GM19324 (cell line): Measurements from ENCODE around the gene TENM3.

Source experiments
- ATAC-seq: cut with Tn5 transposase; IDR thresholded peaks from one replicate; pipeline ENCODE4 v1.9.1; 2021; ENCODE audit warnings: mild to moderate bottlenecking, moderate library complexity; ENCODE audit not compliant: unreplicated experiment, low FRiP score

The TENM3 gene

DNA sequence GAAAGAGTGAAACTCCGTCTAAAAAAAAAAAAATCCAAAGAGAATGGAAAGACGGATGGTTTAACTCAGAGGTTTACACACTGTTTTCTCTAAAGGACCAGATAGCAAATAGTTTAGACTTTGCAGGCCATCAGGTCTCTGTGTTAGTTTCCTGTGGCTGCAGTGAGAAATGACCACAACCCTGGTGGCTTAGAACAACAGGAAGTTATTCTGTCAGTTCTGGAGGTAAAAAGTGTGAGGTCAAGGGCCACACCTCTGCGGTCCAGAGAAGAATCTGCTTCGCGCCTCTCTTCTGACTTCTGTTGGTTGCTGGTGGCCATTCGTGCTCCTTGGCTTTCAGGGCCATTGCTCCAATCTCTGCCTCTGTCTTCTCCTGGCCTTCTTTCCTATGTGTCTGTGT lies 76.9 kb downstream of the TENM3 start:
- no peak for ATAC-seq

DNA sequence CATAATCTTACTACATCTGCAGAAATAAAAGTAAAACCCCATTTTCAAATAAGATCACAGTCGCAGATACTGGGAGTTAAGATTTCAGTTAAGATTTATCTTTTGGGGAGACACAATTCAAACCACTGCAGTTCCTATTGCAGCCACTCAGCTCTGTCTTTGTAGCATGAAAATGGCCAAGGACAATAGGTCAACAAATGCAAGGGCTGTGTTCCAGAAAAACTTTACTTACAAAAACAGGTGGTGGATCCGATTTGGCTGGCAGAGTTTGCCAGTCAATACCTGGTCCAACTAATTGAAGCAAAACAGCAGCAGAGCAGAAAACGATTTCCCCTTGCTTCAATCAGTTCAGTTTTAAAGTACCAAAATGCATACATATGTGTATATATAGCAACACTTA lies 77.4 kb downstream of the TENM3 start:
- ATAC-seq = no peak

DNA sequence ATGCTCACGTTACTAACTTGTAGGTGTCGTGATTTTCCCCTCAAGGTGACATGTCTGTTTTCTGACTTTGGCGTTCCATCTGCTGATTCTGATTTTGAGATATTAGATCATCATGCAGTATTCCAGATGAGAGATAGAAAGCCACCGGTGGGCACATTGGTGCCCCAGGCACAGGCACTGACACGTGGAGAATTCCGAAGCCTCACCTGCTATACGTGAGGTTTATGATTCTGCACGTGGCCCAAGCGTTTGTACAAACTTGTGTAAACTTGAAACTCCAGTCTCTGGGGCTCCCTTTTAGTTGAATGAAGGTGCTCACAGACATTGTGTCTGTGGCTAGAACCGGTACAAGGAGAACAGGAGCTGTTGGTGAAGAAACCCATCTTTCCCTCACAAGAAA lies 81.1 kb downstream of the TENM3 start:
- ATAC-seq = no peak

DNA sequence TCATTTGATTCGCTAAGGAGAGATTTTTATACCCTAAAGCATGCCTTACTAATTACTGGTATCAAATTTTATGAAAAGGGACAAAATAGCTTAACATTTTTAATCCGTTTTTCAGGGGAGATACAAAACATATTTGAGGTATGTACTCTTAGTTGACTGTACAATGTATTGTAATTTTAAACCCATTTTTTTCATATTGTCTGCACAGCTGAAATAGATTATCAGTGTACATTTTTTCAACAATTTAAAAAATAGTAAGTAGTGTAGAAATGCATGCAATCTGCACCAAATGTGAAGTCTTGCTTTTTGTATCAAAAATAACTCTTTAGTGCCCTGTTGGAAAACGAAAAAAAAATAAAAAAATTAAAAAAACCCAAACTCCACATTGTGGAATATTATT lies 82.2 kb downstream of the TENM3 start:
- no peak for ATAC-seq

DNA sequence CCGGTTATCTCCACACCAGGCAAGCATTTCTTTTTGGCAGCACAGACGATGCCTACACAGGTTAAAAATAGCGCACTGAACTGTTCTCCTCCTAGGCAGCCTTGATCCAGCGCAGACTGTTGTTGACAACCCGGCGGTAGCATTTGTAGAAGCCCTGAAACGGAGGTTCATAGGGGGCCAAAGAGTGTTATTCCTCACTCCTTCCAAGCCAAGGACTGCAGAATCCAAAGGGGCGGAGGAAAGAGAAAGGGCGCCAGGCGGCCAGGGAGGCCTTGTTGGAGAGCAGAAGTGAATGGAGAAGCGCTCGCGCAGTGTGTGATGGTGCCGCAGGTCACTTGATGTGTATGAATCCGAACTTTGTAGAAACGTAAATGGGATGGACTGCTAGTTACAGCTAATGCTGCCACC lies 82.7 kb downstream of the TENM3 start:
- ATAC-seq = no peak

DNA sequence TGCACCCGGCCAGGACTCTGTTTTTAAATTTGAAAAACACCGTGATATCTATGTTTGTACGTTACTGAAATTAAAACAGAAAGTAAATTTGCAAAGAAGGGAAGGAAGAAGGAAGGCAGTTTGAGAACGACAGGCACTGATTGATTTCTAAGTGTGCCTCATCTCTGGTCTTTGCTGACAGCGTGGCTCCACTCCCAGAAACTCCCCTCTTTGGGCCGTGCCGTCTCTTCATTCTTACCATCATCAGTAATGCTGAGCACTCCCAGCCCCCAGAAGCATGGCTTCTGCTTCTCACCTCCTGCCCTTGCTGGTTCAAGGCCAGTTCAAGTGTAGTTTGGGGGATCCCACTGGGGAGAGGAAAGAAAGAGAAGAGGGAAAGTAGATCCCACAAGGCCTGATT lies 85.3 kb downstream of the TENM3 start:
- ATAC-seq = no peak

DNA sequence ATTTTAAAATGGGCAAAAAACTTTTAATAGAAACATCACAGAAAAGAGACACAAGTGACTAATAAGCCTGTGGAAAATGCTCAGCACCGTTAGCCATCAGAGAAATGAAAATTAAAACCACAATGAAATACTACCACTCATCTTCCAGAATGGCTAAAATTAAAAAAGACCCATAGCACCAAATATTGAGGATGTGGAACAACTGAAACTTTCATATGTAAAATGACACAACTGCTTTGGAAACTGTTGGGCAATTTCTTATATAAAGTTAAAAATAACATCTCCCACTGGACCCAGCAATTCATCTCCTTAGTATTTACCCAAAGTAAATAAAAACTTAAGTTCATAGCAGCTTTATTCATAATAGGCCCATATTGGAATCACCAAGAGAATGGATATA lies 94.2 kb downstream of the TENM3 start:
- ATAC-seq = no peak

DNA sequence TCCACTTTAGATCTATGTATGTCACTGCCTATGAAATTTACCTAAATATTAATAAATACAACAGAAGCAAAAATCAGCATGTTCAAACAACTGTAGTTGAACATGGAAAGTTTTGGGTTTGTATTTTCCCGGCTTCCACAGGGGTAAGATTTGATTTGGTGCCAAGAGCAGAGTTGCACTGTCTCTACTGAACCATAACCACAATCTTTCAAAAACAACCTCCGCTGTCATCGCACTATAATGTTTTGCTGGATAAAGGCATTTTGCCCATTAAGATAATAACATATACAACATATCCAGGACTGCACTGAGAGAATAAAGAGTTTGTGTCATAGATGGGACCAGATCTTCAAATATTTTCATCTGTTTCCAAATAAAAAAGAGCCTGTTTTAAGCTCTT lies 94.9 kb downstream of the TENM3 start:
- no peak for ATAC-seq

DNA sequence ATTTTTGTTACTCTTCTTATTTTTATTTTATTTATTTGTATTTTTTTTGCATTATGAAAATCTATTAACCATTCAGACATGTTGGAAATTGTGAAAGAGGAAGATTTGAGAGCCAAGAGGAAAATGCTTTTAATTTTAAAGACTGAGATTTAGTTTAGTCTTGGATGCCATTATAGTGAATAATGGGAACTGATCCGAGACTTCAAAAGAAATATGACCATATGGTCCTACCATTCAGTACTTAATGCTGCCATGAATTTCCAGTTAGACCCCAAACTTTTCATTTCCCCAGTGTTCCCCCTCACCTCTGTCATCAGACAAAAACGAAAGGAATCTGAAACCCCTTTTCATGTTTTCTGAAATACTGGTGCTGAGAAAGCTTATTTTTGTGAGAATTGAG lies 95.5 kb downstream of the TENM3 start:
- ATAC-seq = no peak

DNA sequence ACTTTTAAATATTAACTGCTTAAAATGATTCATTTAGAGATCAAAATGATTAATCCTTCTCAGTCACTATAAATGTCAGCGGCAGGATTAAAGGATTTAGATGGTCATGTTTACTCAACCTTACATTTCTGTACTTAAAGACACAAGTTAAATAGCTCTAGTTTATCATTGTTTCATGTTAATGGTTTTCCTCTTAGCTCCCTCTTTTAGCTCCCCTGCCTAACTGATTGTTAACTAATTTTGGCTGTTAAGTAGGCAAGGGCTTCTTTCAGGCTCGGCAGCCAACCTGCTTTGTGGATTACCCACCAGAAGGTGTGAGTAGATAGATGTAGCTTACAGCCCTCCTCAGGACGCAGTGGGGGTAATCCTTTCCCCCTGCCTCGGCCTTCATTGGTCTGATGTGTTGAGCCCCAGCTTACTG lies 96.0 kb downstream of the TENM3 start:
- no peak for ATAC-seq

DNA sequence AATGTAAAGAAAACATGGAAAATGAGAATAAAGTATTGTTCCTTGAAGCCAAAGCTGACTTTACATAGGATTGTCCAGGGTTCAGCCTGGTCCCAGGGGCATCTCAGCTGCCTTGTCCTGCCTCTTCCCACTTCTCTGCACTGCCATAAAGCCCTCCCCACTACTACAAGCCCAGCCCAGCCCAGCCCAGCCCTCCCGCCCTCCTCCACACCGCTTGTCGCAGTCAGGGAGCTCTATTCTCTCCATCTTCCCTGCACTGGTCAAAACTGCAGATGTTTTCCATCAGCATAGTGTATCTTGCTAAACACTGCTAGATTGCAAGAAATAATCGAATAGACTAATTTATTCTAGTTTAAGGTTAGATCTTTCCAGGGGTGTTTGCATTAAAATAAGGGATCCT lies 100.3 kb downstream of the TENM3 start:
- no peak for ATAC-seq

DNA sequence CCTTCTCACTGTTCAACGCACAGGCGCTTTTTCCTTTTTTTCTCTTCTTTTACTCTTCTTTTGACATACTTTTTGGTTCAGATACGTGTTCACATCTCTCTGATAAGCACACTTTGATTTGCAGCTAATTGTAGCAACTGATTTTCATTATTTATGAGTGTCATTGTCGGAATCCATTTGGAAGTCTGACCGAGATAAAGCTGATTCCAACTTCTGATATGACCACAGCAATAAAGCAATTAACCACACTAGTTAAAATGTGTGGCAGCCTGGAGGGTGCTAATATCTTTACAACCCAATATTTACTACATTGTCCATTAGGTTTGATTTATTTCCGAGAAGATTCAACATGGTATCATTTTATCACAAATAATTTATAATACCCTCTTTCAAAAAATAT lies 101.8 kb downstream of the TENM3 start:
- ATAC-seq = no peak

DNA sequence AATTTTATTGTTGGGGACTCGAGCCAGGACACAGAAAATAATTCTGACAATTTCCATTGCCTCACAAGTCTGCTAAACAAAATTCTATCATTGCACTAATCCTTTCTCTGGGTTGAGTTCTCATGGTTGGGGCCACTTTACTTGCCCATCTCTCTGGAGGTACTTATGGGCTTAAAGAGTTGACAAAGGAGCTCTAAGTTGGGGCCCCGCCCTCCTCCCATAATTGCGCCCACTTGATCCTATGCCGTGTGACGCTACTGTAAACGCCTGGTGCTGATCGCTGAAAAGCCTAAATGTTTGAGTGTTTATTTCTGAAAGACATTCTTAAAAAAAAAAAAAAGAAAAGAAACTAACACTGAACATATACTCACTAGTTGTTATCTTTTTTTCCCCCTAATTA lies 103.0 kb downstream of the TENM3 start:
- ATAC-seq = no peak

DNA sequence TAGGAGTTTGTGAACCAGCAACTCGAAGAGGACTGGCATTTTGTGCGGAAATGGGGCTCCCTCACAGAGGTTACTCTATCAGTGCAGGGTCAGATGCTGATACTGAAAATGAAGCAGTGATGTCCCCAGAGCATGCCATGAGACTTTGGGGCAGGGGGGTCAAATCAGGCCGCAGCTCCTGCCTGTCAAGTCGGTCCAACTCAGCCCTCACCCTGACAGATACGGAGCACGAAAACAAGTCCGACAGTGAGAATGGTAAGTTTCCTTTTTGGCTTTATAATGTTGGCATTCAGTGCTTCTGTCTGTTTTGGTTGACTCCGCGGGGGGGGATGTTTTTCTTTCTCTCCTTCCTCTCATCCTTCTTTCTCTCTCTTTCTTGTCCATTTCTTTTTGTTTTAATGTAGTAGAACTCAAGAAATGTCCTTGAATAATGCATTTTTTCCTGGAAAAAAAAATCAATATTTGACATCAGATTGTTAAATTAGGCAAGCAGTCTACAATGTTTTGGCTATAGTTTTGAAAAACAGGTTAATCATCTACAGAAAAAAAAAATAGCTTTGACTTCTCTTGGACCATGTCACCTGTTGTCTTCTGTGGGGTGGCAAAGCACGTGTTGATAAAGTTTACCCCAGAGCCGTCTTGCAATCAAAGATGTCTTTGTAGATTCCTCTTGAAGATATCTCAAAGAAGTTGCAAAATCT lies 103.6 kb downstream of the TENM3 start:
- ATAC-seq = no peak

DNA sequence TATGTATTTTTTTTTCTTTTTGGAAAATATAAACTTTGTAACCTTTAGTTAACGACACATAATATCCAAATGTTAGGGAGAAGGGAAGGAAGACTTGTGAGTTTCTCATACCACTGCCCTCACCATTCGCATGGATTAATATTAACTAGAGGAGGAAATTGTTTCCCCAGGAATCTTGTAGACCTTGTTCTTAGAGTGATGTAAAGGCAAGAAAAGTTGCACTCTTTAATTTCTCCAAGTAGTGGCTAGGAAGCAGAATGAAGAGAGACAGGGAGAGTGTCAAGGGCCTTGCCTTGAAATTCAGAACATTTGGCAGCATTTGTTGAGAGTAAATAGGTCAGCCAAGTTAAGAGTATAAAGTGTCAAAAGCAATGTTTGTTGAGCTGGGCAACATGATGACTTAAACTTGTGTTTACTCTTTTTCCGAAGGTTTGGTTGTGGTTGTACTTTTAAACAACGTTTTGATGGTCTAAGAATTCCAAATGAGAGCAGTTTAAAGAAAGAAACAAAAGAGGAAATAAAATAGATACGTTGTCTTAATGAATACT lies 105.7 kb downstream of the TENM3 start:
- ATAC-seq = no peak

DNA sequence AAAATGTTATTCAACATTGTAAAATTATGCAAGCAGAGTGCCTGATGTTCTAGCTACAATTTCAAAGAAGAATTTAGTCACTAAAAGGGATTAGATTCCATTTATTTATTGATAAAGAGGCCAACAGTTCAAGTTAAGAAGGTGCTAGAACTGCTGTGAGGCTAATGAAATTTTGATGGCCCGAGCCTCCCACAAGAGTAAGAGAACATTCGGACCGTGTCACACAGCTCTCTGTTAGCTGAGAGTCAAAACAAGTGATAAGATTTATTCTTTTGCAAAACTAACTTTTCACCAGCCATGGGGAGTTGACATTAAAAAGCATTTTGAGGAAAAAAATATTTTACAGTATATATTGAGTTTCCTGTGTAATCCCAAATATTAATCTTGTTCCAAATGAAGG lies 106.8 kb downstream of the TENM3 start:
- ATAC-seq = no peak

DNA sequence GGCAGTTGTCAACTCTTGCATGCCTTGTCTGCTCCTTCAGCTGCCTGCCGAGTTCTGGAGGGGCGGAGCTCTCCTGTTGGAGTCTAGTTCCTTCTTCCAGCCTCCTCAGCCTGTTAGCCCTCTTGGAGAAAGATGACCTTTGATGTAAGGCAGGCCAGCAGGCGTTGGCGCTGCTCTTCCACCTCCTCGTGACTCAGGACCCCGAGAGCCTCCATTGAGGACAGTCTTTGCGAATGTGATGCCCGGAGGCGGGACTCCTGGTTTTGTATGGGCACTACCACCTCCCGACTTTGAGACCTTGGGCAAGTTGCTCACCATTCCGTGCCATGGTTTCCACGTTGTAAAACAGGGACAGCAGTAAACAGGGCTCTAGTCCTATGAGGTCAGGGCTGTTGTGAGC lies 108.3 kb downstream of the TENM3 start:
- no peak for ATAC-seq

DNA sequence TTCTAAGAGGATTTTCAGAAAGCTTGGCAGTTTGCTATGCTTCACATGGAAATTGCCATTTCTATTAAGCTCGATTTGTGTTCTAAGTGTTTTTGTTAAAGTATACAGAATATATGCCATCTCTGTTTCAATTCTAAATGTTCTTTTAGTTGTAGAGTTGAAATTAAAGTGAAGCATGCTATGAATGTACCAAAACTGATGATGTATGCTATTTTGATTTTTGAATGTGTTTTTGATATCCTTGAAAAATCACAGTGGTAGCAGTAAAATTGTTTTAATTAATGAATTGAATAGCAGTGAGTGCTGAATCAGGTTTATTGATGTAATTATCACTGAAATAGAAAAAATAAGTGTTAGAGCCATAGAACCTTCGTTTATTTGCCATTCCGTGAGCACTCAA lies 110.9 kb downstream of the TENM3 start:
- no peak for ATAC-seq

DNA sequence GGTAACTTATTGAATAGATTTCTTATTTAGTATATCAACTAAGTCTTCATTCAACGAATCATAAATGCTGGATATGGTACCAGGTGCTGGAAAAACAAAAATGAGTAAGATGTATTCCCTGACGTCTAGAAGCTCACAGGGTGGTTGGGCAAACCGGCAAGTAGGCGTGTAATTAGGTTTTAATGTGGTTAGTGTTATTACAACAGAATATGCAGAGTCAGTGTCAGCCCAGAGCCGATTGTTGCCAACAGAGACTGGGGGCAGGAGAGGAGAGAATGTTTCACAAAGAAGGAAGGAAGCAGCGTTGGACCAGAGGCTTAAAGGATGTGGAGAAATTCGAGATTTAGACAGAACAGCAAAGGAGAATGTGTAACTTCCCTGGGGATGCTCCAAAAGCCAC lies 111.7 kb downstream of the TENM3 start:
- ATAC-seq = no peak

DNA sequence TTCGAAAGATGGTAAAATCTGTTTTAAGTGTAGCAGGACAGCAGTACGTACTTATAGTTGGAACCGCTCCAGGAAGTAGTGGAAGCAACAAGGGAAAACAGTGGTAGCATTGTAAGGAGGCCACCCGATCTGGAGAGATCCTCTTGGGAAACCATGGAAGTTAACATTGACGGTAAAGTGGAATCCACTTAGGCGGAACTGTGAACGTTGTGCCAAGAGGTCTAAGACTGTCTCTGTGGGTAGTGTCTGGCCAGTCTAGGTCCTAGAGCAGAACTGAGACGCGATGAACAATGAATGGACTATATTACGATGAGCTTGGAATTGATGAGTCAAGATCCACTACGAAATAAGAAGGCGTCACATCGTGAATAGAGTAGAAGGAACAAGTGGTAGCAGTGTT lies 124.0 kb downstream of the TENM3 start:
- no peak for ATAC-seq

DNA sequence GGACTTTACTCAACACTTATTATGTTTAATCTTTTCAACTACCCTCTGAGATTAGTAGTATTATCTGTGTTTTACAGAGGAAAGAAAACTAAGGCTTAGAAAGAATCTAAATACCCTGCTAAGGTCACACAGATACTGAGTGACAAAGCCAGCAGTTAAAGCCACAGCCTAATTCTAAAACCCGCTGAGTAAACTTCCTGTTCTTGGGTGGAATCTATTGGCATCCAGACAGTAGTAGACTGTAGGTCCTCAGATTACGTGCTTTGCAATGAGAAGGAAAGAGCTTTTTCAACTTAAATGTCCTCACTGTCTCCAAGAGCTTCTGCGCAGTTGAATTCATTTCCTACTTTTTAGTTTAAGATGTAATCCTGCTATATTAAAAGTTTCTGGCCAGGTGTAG lies 126.0 kb downstream of the TENM3 start:
- no peak for ATAC-seq

DNA sequence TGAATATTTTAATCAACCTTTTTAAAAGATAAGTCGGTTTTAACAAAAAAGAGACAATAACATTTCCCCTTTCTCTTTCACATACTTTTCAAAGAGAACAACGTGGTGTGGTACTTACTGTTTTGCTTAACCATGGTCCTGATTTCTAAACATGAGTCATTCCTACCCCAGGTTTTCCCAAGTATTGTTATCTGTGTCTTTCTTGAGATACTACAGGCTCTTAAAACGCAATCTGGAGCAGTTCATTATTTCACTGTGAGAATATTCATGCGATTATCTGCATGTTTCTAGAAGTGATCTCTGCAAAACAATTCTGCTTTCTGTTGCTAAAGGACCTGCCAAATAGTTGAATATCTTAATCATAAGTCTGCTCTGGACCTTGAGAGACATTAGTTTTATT lies 127.3 kb downstream of the TENM3 start:
- no peak for ATAC-seq

DNA sequence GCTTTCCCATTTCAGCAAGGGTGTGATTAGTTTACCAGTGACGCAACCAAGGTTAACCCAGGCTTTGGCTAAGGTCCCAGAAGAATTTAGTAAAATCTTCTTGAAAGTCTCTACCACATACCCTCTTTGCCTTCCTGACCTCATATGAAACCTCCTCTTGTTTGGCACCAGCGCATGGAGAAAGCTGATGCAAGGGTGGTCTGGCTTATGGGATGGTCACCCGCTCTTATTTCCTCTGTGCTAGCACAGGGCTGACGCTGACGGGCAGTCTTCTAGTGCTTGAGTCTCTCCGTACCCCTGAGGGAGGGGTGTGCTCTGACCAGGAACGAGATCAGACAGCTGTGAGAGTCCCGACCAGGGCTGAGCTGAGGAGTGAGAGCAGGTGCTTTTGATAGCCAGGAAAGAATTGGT lies 137.6 kb downstream of the TENM3 start:
- ATAC-seq = no peak
